ENCODE measurements around the gene AMIGO1. TPM values are rescaled to one million over a fixed set of nuclear protein-coding genes. Genes with fewer than 3 reads are reported as not detected.

AMIGO1 gene
- total RNA-seq, 4 donors from 2014 or later, result 2.1 to 8.5 (median 4.7) TPM

Other genes starting within 250 kb of the AMIGO1 start
- gene PSRC1, start 226.6 kb downstream of the AMIGO1 start, total RNA-seq, result 1 to 10 TPM; 1.9 to 6.8 (median 3.7) TPM
- not detected for gene MYBPHL, start 202.7 kb downstream of the AMIGO1 start, total RNA-seq
- gene SORT1, start 111.8 kb downstream of the AMIGO1 start, total RNA-seq, result 10 to 100 TPM; 27.8 to 52.7 (median 34.5) TPM
- 10 to 100 TPM; 26.2 to 36.2 (median 31.5) TPM for gene PSMA5, start 83.3 kb downstream of the AMIGO1 start, total RNA-seq
- gene SYPL2, start 43.2 kb downstream of the AMIGO1 start, total RNA-seq, result 1 to 10 TPM in 1 of 4 donors, under 1 TPM in 2, not detected in 1; 0.23 to 2.1 (median 0.34) TPM
- gene ATXN7L2, start 25.8 kb downstream of the AMIGO1 start, total RNA-seq, result 1 to 10 TPM; 5.1 to 8.4 (median 7.2) TPM
- gene CYB561D1, start 15.6 kb downstream of the AMIGO1 start, total RNA-seq, result 10 to 100 TPM; 12.3 to 27.4 (median 24.7) TPM
- 1 to 10 TPM in 1 of 4 donors, under 1 TPM in 1, not detected in 2; 0.19 to 1.4 TPM for gene GPR61, start 30.1 kb upstream of the AMIGO1 start, total RNA-seq
- 10 to 100 TPM in 2 of 4 donors, 1 to 10 TPM in 2; 6.7 to 11.1 (median 9.5) TPM for gene GNAI3, start 38.9 kb upstream of the AMIGO1 start, total RNA-seq
- gene GNAT2, start 109.9 kb upstream of the AMIGO1 start, total RNA-seq, result not detected
- 10 to 100 TPM; 48.4 to 69.1 (median 58.1) TPM for gene AMPD2, start 110.1 kb upstream of the AMIGO1 start, total RNA-seq
- gene GSTM4, start 146.4 kb upstream of the AMIGO1 start, total RNA-seq, result 10 to 100 TPM; 18.7 to 41.1 (median 32.3) TPM
- gene GSTM2, start 158.3 kb upstream of the AMIGO1 start, total RNA-seq, result 100 to 1,000 TPM; 103 to 366 (median 186) TPM
- 10 to 100 TPM in 1 of 4 donors, not detected in 3; 48.2 TPM for gene GSTM1, start 178.1 kb upstream of the AMIGO1 start, total RNA-seq
- gene GSTM5, start 202.5 kb upstream of the AMIGO1 start, total RNA-seq, result 1 to 10 TPM in 2 of 4 donors, under 1 TPM in 1, not detected in 1; 0.38 to 2.6 (median 1.4) TPM
- 100 to 1,000 TPM in 2 of 4 donors, 10 to 100 TPM in 2; 65.9 to 288 (median 114) TPM for gene GSTM3, start 231.3 kb upstream of the AMIGO1 start, total RNA-seq